NCI-H226 (cell line): ENCODE measurements around the gene NOP10.

Experiments
- DNase-seq: peaks from one replicate; pipeline ENCODE4 v3.0.0-alpha.2; 2015

The NOP10 gene

GRCh38 chr15:34330279-34330678, 12.7 kb downstream of the NOP10 start:
- DNase-seq, result no peak

- DNase-seq, result no peak
These were observed 13.9 kb downstream of the NOP10 start for GRCh38 chr15:34329006-34329405.

DNA sequence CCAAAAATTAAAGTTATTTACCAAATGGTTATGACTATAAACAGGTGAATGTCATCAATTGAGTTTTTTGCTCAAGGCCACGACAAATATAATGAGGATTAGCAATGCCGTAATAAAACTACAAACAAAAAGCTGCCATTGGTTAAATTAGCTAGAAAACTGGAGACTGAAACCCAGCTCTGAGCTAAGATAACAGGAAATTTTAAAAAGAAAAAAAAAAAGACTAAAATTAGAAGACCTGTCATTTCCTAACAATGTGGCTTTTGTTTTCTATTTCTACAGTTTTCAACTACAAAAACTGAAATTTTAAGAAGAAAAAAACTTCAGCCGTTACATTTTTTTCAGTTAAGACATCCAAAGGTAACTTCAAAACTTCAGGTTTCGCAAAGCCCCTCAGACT, 15.0 kb downstream of the NOP10 start:
- DNase-seq, result no peak

DNA sequence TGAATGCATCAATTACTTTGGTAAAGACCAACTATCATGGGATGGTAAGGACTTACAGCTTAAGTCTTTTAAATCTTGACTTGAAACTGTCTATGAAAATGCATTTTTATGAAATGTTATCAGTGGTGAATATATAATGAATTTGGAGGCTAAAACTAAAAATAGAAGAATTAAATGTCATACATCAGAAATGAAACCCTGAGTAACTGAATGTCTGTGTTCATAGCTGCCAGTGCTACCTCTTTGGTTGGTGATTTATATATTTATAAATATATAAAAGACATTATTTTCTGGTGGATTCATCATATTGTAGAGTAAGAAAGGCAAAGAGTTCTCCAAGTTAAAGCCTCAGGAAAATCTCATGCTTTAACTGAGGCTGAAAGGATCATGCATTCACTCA, 17.6 kb downstream of the NOP10 start:
- DNase-seq, result no peak

GRCh38 chr15:34324933-34325332, 18.0 kb downstream of the NOP10 start:
- DNase-seq, result no peak

- DNase-seq, result no peak
These were observed 19.7 kb downstream of the NOP10 start for GRCh38 chr15:34323217-34323616.

DNA sequence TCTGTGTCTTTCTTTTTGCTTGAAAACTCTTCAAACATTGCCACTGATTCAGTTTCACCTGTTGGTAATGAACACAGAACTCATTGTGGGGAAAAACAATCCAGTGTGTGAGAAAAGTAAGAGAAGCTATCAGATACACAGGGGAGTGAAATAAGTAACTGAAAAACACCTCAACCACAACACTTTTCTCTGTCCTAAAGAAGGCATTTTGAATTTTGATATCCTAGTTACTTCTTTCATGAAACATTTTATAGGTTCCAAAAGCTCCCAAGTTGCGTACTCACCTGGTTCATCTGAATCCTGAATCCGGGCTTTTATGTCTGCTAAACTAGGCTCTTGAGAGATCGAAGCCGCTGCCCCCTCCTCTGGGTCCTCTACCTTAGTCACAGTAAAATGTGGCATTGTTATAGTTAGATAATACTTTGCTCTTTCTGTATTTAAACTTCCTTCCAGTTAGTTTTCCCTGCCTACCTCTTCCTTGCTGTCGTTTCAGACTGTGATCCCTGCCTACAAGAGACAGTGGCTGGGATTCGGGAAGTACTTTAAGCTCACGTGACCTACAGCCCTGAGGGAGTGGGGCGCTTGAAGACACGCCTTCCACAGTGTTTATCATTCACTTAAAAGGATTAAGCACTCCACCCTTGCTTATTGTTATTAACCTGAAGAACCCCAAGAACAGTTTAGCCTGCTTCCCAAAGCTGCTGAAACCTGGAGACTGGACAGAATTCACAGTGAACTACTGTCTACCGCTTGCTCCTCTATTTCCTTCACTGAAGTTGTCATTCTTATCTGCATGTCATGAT, 24.5 kb downstream of the NOP10 start:
- peak; percentile 2 for DNase-seq

DNA sequence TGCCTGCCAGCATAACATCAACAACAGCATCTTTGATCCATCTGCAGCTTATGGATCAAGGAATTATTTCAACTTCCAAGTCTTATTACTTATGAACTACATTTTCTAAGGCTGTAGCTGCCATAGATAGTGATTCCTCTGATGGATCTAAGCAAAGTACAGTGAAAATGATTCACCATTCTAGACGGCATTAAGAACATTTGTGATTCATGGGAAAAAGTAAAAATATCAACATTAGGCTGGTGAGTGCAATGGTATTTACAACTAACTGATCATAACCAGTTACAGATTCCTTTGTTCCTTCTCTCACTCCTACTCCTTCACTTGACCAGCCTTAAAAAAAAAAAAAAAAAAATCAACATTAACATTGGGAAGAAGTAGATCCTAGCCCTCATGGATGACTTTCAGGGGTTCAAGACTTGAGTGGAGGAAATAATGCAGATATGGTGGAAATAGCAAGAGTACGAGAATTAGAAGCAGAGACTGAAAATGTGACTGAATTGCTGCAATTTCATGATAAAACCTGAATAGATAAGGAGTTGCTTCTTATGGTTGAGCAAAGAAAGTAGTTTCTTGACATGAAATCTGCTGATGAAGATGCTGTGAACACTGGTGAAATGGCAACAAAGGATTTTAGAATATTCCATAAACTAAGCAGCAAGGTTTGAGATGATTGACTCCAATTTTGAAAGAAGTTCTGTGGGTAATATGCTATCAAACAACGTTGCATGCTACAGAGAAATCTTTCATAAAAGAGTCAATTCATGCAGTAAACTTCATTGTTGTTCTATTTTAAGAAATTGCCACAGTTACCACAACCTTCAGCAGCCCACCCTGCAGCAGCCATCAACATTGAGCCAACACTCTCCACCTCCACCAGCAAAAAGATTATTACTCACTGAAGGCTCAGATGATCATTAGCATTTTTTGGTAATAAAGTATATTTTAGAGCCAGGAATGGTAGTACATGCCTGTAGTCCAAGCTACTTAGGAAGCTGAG, 28.1 kb downstream of the NOP10 start:
- no peak for DNase-seq

DNA sequence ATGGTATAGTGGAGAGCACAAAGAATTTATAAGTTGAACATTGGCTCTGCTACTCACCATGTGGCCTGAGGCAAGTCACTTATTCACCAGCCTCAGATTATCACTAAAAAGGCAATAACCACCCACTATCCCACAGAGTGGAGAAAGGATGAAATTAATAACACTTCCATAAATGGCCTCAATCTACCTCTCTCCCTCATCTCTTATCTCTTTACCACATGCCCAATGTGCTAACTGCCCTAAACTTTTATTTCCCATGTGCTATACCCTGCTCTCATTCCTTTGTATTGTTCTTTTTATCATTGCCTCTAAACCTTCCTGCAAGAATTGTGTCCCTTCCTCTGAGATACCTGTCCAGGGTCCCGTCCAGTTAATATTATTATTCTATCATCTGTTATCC, 31.4 kb downstream of the NOP10 start:
- no peak for DNase-seq

GRCh38 chr15:34304613-34305012, 38.3 kb downstream of the NOP10 start:
- no peak for DNase-seq

DNA sequence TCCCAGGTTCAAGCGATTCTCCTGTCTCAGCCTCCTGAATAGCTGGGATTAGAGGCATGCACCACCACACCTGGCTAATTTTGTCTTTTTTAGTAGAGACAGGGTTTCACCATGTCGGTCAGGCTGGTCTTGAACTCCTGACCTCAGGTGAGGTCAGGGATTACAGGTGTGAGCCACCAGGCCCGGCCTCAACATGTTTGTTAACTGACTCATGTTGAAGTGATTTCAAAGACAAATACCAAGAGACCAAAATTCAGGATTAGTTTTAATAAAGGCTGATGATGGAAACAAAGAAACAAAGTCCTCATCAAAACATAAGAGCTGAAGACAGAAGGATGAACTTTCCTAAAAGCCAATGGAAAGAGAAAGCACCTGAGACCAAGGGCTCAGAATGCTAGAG, 41.9 kb downstream of the NOP10 start:
- DNase-seq, result no peak

DNA sequence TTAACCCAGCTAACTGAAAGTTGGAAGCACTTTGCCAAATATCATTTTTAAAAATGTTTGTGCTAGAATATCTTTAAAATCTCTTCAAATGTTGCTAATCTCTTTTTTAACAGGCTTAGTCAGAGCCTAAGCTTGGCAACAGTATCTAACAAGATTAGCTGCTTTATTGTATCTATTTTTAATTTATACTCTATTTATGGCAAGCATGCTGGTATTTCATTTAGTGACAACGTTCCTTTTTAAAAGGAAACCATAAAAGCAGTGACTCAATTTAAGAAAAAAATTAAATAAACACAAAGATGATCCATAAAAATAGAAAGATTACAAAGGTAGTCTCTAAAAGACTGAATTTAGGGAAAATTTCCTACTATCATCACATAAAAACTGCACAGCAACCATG, 45.9 kb downstream of the NOP10 start:
- DNase-seq, result no peak

GRCh38 chr15:34292621-34293020, 50.3 kb downstream of the NOP10 start:
- no peak for DNase-seq
